IPS-20b (cell line): Measurements from ENCODE around the gene SPOCK3.

Source experiments
- H3K27ac ChIP-seq: one replicate; pipeline ENCODE4 v1.5.1; 2013; ENCODE audit warnings: low read length
- H3K27me3 ChIP-seq: 2 replicates; pipeline ENCODE4 v1.6.1; 2013; ENCODE audit warnings: mild to moderate bottlenecking, low read length, inconsistent platforms; ENCODE audit not compliant: insufficient read depth
- H3K36me3 ChIP-seq: 2 replicates; pipeline ENCODE4 v1.6.1; 2013; ENCODE audit warnings: low read depth, mild to moderate bottlenecking, inconsistent platforms, low read length, moderate library complexity; ENCODE audit not compliant: insufficient read depth
- H3K4me1 ChIP-seq: 2 replicates; pipeline ENCODE4 v1.6.1; 2013; ENCODE audit warnings: mild to moderate bottlenecking, control low read depth, inconsistent platforms, low read length, moderate library complexity; ENCODE audit not compliant: insufficient read depth
- H3K4me3 ChIP-seq: 2 replicates; pipeline ENCODE4 v1.5.1; 2013; ENCODE audit warnings: mild to moderate bottlenecking, low read length, inconsistent platforms
- H3K9ac ChIP-seq: 2 replicates; pipeline ENCODE4 v1.6.1; 2013; ENCODE audit warnings: low read depth, mild to moderate bottlenecking, inconsistent platforms, low read length, moderate library complexity
- H3K9me3 ChIP-seq: 2 replicates; pipeline ENCODE4 v1.6.1; 2013; ENCODE audit warnings: mild to moderate bottlenecking, low read depth, low read length, inconsistent platforms; ENCODE audit not compliant: insufficient read depth

SPOCK3 gene

GRCh38 chr4:167031534-167032156 is 202.6 kb downstream of the SPOCK3 start:
- no peaks in the 10 kb centered on the region for H3K27me3 ChIP-seq
- no peak overlapping the region for H3K9ac ChIP-seq
- H3K9me3 ChIP-seq: no peaks in the 10 kb centered on the region
- H3K4me3 ChIP-seq: no peak overlapping the region
- H3K36me3 ChIP-seq: no peaks in the 10 kb centered on the region
- peak overlapping the region; percentile 36 for H3K27ac ChIP-seq
- H3K4me1 ChIP-seq: peaks cover 8% of the 10 kb centered on the region

- peaks cover 8% of the 10 kb centered on the region for H3K4me1 ChIP-seq
- H3K9ac ChIP-seq: no peak overlapping the region
- H3K27me3 ChIP-seq: no peaks in the 10 kb centered on the region
- no peak overlapping the region for H3K4me3 ChIP-seq
- no peaks in the 10 kb centered on the region for H3K9me3 ChIP-seq
- no peaks in the 10 kb centered on the region for H3K36me3 ChIP-seq
- no peak overlapping the region for H3K27ac ChIP-seq
Measured at GRCh38 chr4:167028976-167029375, 205.3 kb downstream of the SPOCK3 start.

- no peak overlapping the region for H3K27ac ChIP-seq
- H3K27me3 ChIP-seq: no peaks in the 10 kb centered on the region
- H3K36me3 ChIP-seq: no peaks in the 10 kb centered on the region
- H3K4me3 ChIP-seq: no peak overlapping the region
- no peak overlapping the region for H3K9ac ChIP-seq
- no peaks in the 10 kb centered on the region for H3K9me3 ChIP-seq
- H3K4me1 ChIP-seq: no peaks in the 10 kb centered on the region
Measured at GRCh38 chr4:167025670-167026069, 208.6 kb downstream of the SPOCK3 start.

GRCh38 chr4:167023364-167023925 is 210.8 kb downstream of the SPOCK3 start:
- Histone ChIP-seq H3K9ac (no peak overlapping the region), H3K4me1 (no peaks in the 10 kb centered on the region), H3K9me3 (no peaks in the 10 kb centered on the region), H3K27ac (no peak overlapping the region), H3K27me3 (no peaks in the 10 kb centered on the region), H3K36me3 (no peaks in the 10 kb centered on the region), H3K4me3 (no peak overlapping the region)

DNA sequence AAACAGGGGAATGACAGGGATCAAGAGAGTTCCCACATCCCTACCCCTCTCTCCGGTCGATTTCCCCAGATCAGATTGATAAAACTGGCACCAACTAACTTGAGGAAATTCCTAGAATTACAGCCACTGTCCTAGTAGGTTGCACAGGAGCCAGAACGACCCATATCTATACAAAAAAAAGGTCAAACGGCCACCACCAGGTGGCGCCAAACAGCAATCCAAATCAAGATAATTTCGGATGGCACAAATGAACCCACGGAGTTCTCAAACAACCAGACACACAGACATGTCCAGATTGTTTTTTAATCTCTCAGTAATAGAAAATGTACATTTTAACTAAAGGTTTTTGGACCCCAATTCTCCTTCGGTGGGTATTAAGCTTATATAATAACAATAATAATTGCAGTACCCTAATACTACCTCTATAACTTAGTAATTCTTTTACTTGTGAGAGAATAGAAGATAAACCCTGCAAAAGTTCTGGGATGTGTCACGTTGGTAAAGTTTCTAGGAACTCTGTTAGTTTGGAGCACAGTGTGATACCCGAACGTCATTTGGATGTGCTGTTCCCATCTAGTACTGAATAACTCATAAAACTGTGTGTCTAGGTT is 212.6 kb downstream of the SPOCK3 start:
- no peaks in the 10 kb centered on the region for H3K4me1 ChIP-seq
- H3K9me3 ChIP-seq: no peaks in the 10 kb centered on the region
- no peak overlapping the region for H3K27ac ChIP-seq
- no peak overlapping the region for H3K4me3 ChIP-seq
- no peak overlapping the region for H3K9ac ChIP-seq
- H3K36me3 ChIP-seq: no peaks in the 10 kb centered on the region
- H3K27me3 ChIP-seq: no peaks in the 10 kb centered on the region

GRCh38 chr4:167020410-167020809 is 213.9 kb downstream of the SPOCK3 start:
- no peaks in the 10 kb centered on the region for H3K36me3 ChIP-seq
- H3K27me3 ChIP-seq: no peaks in the 10 kb centered on the region
- no peak overlapping the region for H3K27ac ChIP-seq
- H3K4me3 ChIP-seq: no peak overlapping the region
- H3K9me3 ChIP-seq: no peaks in the 10 kb centered on the region
- H3K4me1 ChIP-seq: no peaks in the 10 kb centered on the region
- H3K9ac ChIP-seq: no peak overlapping the region

- Histone ChIP-seq H3K9ac (no peak overlapping the region), H3K9me3 (no peaks in the 10 kb centered on the region), H3K36me3 (no peaks in the 10 kb centered on the region), H3K4me3 (no peak overlapping the region), H3K27ac (no peak overlapping the region), H3K27me3 (no peaks in the 10 kb centered on the region), H3K4me1 (no peaks in the 10 kb centered on the region)
Measured at GRCh38 chr4:167014944-167015343, 219.3 kb downstream of the SPOCK3 start.

DNA sequence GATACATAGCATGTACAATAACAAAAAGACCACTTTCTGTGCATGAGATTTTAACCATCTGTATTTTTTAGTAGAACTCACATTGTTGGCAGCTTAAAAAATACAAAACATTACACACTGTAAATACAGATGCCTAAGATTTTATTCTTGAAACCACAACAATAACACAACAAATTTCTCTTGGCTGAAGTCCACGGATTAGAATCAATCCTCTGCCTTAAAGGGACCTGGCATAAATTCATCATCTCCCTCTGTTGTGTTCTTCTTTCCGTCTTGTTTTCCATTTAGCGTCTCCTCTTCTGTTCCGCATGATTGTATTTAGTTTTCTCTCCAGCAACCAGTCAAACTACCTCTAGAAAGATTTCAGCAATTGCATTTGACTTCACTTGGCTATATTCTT is 231.0 kb downstream of the SPOCK3 start:
- no peaks in the 10 kb centered on the region for H3K9me3 ChIP-seq
- H3K9ac ChIP-seq: no peak overlapping the region
- no peaks in the 10 kb centered on the region for H3K4me1 ChIP-seq
- no peaks in the 10 kb centered on the region for H3K27me3 ChIP-seq
- H3K36me3 ChIP-seq: no peaks in the 10 kb centered on the region
- H3K4me3 ChIP-seq: no peak overlapping the region
- no peak overlapping the region for H3K27ac ChIP-seq

- Histone ChIP-seq H3K4me3 (no peak overlapping the region), H3K27me3 (no peaks in the 10 kb centered on the region), H3K36me3 (no peaks in the 10 kb centered on the region), H3K27ac (no peak overlapping the region), H3K9me3 (no peaks in the 10 kb centered on the region), H3K4me1 (no peaks in the 10 kb centered on the region), H3K9ac (no peak overlapping the region)
Measured at GRCh38 chr4:167000141-167000852, 234.0 kb downstream of the SPOCK3 start.

GRCh38 chr4:166996216-166996615 is 238.1 kb downstream of the SPOCK3 start:
- Histone ChIP-seq H3K36me3 (no peaks in the 10 kb centered on the region), H3K9me3 (no peaks in the 10 kb centered on the region), H3K27me3 (no peaks in the 10 kb centered on the region), H3K9ac (no peak overlapping the region), H3K4me1 (no peaks in the 10 kb centered on the region), H3K27ac (no peak overlapping the region), H3K4me3 (no peak overlapping the region)

GRCh38 chr4:166994686-166995085 is 239.6 kb downstream of the SPOCK3 start:
- Histone ChIP-seq H3K4me3 (no peak overlapping the region), H3K27ac (no peak overlapping the region), H3K27me3 (no peaks in the 10 kb centered on the region), H3K9ac (no peak overlapping the region), H3K36me3 (no peaks in the 10 kb centered on the region), H3K9me3 (no peaks in the 10 kb centered on the region), H3K4me1 (no peaks in the 10 kb centered on the region)
